GM23248 (cell line): ENCODE measurements around the gene DNAJC8. TPM values are rescaled to one million over a fixed set of nuclear protein-coding genes. Genes with fewer than 3 reads are reported as not detected.

Experiments
- DNase-seq: peaks from one replicate; pipeline ENCODE4 v3.0.0-alpha.2; 2015
- H2AFZ ChIP-seq: fragments of 200-600 bp; sonication (generic); 2 replicates; pipeline ENCODE4 v1.6.1; 2016; ENCODE audit warnings: antibody characterized with exemption
- H3F3A ChIP-seq: fragments of 200-600 bp; sonication (generic); 2 replicates; pipeline ENCODE4 v1.6.1; 2016; ENCODE audit warnings: mild to moderate bottlenecking, antibody characterized with exemption, mixed run types; ENCODE audit not compliant: insufficient read depth
- H3K27ac ChIP-seq: fragments of 200-600 bp; sonication (generic); 2 replicates; pipeline ENCODE4 v1.5.1; 2016; ENCODE audit warnings: mild to moderate bottlenecking
- H3K27me3 ChIP-seq: fragments of 200-600 bp; sonication (generic); replicated peaks from 2 replicates; pipeline ENCODE4 v1.6.1; 2016; ENCODE audit warnings: mild to moderate bottlenecking; ENCODE audit not compliant: insufficient read depth
- H3K36me3 ChIP-seq: fragments of 200-600 bp; sonication (generic); 2 replicates; pipeline ENCODE4 v1.6.1; 2016; ENCODE audit warnings: low read depth, mild to moderate bottlenecking
- H3K4me1 ChIP-seq: fragments of 200-600 bp; sonication (generic); 2 replicates; pipeline ENCODE4 v1.6.1; 2016; ENCODE audit warnings: mild to moderate bottlenecking; ENCODE audit not compliant: insufficient read depth
- H3K4me2 ChIP-seq: fragments of 200-600 bp; sonication (generic); one replicate; pipeline ENCODE4 v1.6.1; 2016; ENCODE audit warnings: mild to moderate bottlenecking; ENCODE audit not compliant: unreplicated experiment
- H3K4me3 ChIP-seq: fragments of 200-600 bp; sonication (generic); 2 replicates; pipeline ENCODE4 v1.5.1; 2016; ENCODE audit warnings: mild to moderate bottlenecking
- H3K79me2 ChIP-seq: fragments of 200-600 bp; sonication (generic); 2 replicates; pipeline ENCODE4 v1.6.1; 2016; ENCODE audit warnings: mild to moderate bottlenecking; ENCODE audit not compliant: insufficient read depth
- H3K9ac ChIP-seq: fragments of 200-600 bp; sonication (generic); 2 replicates; pipeline ENCODE4 v1.6.1; 2016; ENCODE audit warnings: mild to moderate bottlenecking
- H3K9me2 ChIP-seq: fragments of 200-600 bp; sonication (generic); 2 replicates; pipeline ENCODE4 v1.6.1; 2016; ENCODE audit warnings: mixed run types, mild to moderate bottlenecking, moderate library complexity; ENCODE audit not compliant: insufficient read depth
- H3K9me3 ChIP-seq: fragments of 200-600 bp; sonication (generic); one replicate; pipeline ENCODE4 v1.6.1; 2017; ENCODE audit warnings: low read depth
- H4K20me1 ChIP-seq: fragments of 200-600 bp; sonication (generic); 2 replicates; pipeline ENCODE4 v1.6.0; 2016; ENCODE audit not compliant: insufficient read depth
- EZH2 ChIP-seq: fragments of 200-600 bp; sonication (generic); IDR thresholded peaks from 2 replicates; pipeline ENCODE4 v1.6.1; 2018; ENCODE audit warnings: antibody characterized with exemption, mild to moderate bottlenecking; ENCODE audit not compliant: insufficient read depth, poor library complexity, severe bottlenecking
- EZH2phosphoT487 ChIP-seq: fragments of 200-600 bp; sonication (generic); IDR thresholded peaks from 2 replicates; pipeline ENCODE4 v1.6.1; 2018; ENCODE audit warnings: antibody characterized with exemption, moderate library complexity, mild to moderate bottlenecking, low read depth; ENCODE audit not compliant: insufficient read depth
- WGBS, 2 experiments: methylation state at CpG; one replicate each; pipeline ENCODE4 v1.1.6; 2015 to 2017; ENCODE audit warnings: low lambda C conversion rate in 2 of 2, low coverage in 1 of 2; ENCODE audit errors: missing lambda C conversion rate in 2 of 2; 5-methylcytosine and 5-hydroxymethylcytosine counted together
- in situ Hi-C: fragments of 300-500 bp; cut with MboI; formaldehyde crosslinking; loops from 2 replicates; pipeline ENCODE4 v1.15.0; 2020
- polyA plus RNA-seq: library from polyadenylated mRNA; unstranded; fragments of >200 nt; fragmentation: Nextera tagmentation; extraction: Ambion mirVana; gene quantifications from 2 replicates; pipeline ENCODE4 v1.2.1, GENCODE V29; 2016
- total RNA-seq: library from RNA; depleted of rRNA; stranded (reverse); fragments of >200 nt; shearing (Covaris generic); gene quantifications from 2 replicates; pipeline ENCODE4 v1.2.3, GENCODE V29; 2014

The DNAJC8 gene
- total and polyA plus RNA-seq, 2 experiments from 2014 or later: 53.0 to 98.6 TPM

DNA sequence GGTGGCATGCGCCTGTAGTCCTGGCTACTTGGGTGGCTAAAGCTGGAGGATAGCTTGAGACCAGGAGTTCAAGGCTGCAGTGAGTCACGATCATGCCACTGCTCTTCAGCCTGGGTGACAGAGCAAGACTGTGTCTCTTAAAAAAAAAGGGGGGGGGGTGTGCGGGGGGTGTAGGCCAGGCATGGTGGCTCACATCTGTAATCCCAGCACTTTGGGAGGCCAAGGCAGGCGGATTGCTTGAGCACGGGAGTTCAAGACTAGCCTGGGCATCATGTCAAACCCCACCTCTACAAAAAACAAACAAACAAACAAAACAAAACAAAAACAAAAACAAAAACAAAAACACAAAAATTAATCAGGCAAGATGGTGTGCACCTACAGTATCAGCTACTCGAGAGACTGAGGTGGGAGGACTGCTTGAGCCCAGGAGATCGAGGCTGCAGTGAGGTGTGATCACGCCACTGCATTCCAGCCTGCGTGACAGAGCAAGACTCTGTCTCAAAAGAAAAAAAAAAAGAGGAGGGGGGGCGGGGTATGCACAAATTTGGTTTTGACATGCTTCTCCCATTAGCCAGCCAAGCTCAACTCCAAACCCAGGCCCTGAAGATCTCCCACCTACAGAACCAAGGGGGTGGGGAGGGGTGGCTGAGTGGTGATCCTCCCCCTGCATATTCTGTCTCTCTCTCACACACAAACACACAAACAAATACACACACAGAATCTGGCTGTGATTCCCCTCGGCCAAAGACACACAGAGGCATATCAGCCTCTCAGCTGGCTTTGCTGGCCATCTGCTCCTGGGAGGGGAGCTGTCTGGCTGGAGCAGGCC lies 59.5 kb downstream of the DNAJC8 start:
- in situ Hi-C loops: no loop called here
- TF ChIP-seq EZH2phosphoT487 (no peak), EZH2 (no peak)
- Histone ChIP-seq H3K36me3 (no peaks in the 10 kb centered on the region), H3K4me1 (no peaks in the 10 kb centered on the region), H3F3A (no peaks in the 10 kb centered on the region), H3K27me3 (no peaks in the 10 kb centered on the region), H3K9ac (no peak overlapping the region), H4K20me1 (no peaks in the 10 kb centered on the region), H2AFZ (no peak overlapping the region), H3K9me3 (no peaks in the 10 kb centered on the region), H3K27ac (no peak overlapping the region), H3K4me3 (no peak overlapping the region), H3K4me2 (no peak overlapping the region), H3K79me2 (no peaks in the 10 kb centered on the region), H3K9me2 (no peaks in the 10 kb centered on the region)
- 64 to 66% methylated on average over 10 to 11 of the region's 11 CpGs for WGBS, 2 experiments
- DNase-seq: peak; percentile 17

GRCh38 chr1:28172713-28173150 lies 60.1 kb downstream of the DNAJC8 start:
- Histone ChIP-seq H3K4me1 (no peaks in the 10 kb centered on the region), H3F3A (no peaks in the 10 kb centered on the region), H3K4me3 (no peak overlapping the region), H3K4me2 (no peak overlapping the region), H3K9ac (no peak overlapping the region), H3K27me3 (no peaks in the 10 kb centered on the region), H3K9me2 (no peaks in the 10 kb centered on the region), H3K79me2 (no peaks in the 10 kb centered on the region), H3K27ac (no peak overlapping the region), H4K20me1 (no peaks in the 10 kb centered on the region), H3K9me3 (no peaks in the 10 kb centered on the region), H2AFZ (peak overlapping the region; percentile 38; the same call in 1 of the 2 replicates), H3K36me3 (no peaks in the 10 kb centered on the region)
- no peak for DNase-seq
- TF ChIP-seq EZH2phosphoT487 (no peak), EZH2 (no peak)
- 46 to 53% methylated on average over 8 of the region's 8 CpGs for whole genome bisulfite sequencing, 2 experiments
- in situ Hi-C loops: no loop called here

GRCh38 chr1:28171246-28171645 lies 61.6 kb downstream of the DNAJC8 start:
- H3F3A ChIP-seq: no peaks in the 10 kb centered on the region
- H3K4me2 ChIP-seq: no peak overlapping the region
- no peaks in the 10 kb centered on the region for H3K36me3 ChIP-seq
- H3K9me3 ChIP-seq: no peaks in the 10 kb centered on the region
- no peak overlapping the region for H2AFZ ChIP-seq
- H3K79me2 ChIP-seq: no peaks in the 10 kb centered on the region
- no peak overlapping the region for H3K27ac ChIP-seq
- H3K4me1 ChIP-seq: no peaks in the 10 kb centered on the region
- no peaks in the 10 kb centered on the region for H3K9me2 ChIP-seq
- H3K27me3 ChIP-seq: no peaks in the 10 kb centered on the region
- H3K4me3 ChIP-seq: no peak overlapping the region
- no peak for TF ChIP-seq EZH2
- no peak for TF ChIP-seq EZH2phosphoT487
- in situ Hi-C loops: no loop called here
- H3K9ac ChIP-seq: no peak overlapping the region
- WGBS, 2 experiments: 79 to 84% methylated on average over 7 of the region's 7 CpGs
- no peak for DNase-seq
- H4K20me1 ChIP-seq: no peaks in the 10 kb centered on the region

DNA sequence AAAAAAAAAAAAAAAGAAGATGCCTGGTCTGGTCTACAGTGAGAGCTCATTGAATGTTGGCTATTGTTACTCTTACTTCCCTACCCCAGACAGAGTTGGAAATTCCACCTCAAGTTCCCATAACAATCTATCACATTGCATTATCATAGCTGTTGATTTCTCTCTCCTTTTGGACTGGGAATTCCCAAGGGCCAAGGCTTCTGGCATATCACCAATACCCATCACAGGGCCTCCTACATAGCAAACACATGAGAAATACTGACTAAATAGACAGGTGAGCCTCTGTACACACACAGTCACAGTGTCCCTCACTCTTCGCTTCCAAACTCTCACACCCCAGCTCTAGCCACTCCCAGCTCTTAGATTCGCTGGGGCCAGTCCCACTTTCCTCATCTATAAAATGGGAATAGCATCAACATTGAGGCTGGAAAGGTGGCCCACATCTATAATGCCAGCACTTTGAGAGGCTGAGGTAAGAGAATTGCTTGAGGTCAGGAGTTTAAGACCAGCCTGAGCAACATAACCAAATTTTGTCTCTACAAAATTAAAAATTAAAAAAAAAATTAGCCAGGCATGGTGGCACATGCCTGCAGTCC lies 62.7 kb downstream of the DNAJC8 start:
- Histone ChIP-seq H3F3A (no peaks in the 10 kb centered on the region), H3K27ac (no peak overlapping the region), H2AFZ (no peak overlapping the region), H3K9me3 (peaks cover 3% of the 10 kb centered on the region), H4K20me1 (no peaks in the 10 kb centered on the region), H3K4me2 (no peak overlapping the region), H3K79me2 (no peaks in the 10 kb centered on the region), H3K27me3 (no peaks in the 10 kb centered on the region), H3K9me2 (no peaks in the 10 kb centered on the region), H3K36me3 (no peaks in the 10 kb centered on the region), H3K4me1 (no peaks in the 10 kb centered on the region), H3K9ac (no peak overlapping the region), H3K4me3 (no peak overlapping the region)
- WGBS, 2 experiments: 94 to 97% methylated on average over 2 of the region's 2 CpGs
- TF ChIP-seq EZH2phosphoT487: no peak
- TF ChIP-seq EZH2: no peak
- DNase-seq: no peak
- in situ Hi-C loops: no loop called here
